Activated CD4-positive, alpha-beta T cell treated with anti-CD3 and anti-CD28 coated beads for 24 hours (primary cell): ENCODE measurements around the gene CLEC16A.

Experiments used
- DNase-seq, 2 donors: peaks; one replicate each; pipeline ENCODE4 v3.0.0-alpha.2; 2020; ENCODE audit warnings: low read depth in 2 of 2

Gene CLEC16A

DNA sequence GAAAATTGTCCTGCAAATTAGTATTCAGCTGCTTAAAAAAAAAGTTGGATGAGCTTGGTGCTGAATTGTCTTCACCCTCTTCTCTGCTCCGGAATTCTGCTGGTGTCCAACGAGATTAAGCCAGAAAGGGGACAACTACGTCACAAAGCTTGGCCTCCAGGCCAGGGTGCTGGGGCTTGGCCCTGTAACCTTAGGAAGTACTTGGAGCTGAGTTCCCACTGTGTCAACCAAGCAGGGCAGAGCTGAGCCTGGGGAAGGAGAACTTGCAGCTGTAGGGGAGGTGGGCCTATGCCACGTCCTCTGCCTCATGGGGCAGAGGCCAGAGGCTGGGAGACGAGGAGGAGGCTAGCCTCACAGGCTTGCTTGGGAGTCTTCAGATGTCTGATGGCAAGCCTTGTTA, 71.2 kb downstream of the CLEC16A start:
- no peak for DNase-seq

DNA sequence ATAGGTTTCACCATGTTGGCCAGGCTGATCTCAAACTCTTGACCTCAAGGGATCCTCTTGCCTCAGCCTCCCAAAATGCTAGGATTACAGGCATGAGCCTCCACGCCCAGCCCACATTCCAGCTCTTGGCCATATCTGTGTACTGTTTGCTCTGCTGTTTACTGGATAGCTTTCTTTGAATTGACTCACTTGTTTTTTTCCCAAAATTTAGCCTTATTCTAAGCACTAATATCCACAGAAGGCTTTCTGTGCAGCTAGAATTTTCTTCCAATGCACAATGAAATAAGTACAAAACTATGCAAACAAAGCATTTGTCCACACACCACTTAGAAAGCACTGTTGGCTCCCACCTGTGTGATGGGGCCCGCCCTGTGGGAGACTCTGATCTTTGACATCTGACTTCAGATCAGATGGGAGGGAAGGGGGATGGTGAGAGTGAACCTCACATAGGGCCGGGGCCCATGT, 72.2 kb downstream of the CLEC16A start:
- DNase-seq = no peak

DNA sequence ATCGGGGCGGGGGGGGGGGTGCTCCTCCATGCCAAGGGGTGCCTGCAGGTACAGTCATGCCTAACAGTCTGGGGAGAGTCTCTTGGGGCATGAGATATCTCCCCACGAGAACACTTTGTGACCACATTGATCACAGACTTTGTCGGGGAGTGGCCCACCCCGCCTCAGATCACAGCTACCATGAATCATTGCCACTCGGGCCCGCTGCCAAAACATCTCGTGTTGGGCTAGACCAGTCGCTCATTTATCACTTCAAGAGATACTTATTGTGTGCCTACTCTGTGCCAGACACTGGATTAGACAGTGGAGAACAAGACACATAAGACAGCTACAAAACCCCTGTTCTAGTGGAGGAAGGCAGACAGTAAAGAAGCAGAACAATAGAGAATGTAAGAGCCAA, 72.6 kb downstream of the CLEC16A start:
- peak in 1 of 2 donors; percentile 5 for DNase-seq

DNA sequence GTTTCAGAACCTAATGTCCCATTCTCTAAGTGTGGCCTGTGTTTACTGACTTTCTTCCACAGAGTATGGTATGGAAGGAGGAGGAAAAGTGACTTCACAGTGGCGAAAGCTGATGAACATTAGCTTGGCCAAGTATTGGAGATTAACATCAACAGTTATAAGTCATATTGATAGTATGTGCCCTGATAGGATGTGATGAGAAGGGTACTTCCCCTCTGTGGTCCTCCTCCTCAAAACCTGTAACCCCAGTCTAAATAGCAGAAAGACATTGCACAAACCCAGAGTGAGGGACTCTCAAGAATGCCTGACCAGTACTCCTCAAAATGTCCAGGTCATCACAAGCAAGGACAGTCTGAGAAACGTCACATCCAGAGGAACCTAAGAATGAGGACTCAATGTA, 73.1 kb downstream of the CLEC16A start:
- no peak for DNase-seq

DNA sequence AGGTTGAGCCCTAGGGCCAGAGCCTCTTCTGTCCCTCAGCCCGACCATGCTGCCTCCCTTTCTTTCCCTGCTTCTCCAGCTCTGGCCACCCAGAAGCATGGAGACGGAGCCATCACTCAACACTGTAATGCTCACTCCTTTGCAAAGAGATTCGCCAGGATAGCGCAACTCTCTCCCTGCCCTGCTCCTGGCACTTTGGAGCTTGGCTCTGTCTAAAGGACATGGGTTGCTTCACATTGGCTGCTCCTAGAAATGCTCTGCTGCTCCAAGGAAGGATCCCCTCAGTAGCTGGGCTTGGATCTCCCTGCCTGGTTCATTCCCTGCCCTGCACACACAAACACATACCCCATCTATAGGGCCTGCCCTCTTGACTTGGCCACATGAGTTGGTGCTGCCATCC, 76.0 kb downstream of the CLEC16A start:
- no peak for DNase-seq

DNA sequence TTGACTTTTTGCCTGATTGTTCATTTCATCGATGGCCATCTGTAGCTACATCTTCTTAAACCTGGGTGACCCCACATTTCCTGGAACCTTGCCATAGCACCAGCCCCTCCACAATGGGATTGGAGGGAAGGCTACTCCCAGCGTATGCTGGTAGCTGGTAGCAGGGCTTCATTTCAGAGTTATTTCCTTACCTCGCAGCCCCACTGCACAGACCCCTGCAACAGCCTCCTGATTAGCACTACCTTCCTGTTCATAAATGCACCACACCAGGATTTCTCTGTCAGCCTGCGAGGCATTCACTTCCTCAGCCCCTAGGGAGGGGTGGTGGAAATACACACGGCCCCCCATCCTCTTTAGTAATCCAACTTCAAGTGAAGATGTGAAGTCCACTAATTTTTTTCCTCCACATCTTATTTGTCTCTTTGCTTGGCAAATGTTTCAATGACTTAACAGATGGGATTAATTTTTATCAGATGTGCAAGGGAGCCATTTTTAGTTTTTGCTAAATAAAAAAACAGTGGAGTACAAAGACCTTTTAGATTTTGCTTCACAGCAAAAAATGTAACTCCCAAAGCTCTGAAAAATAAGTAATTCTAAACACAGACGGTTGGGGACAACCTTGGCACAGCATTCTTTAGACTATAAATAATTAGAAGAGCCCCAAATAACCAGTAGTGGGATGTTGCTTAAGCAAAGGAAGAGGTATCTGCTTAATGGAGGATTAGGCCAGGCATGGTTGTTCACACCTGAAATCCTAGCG, 76.6 kb downstream of the CLEC16A start:
- no peak for DNase-seq

DNA sequence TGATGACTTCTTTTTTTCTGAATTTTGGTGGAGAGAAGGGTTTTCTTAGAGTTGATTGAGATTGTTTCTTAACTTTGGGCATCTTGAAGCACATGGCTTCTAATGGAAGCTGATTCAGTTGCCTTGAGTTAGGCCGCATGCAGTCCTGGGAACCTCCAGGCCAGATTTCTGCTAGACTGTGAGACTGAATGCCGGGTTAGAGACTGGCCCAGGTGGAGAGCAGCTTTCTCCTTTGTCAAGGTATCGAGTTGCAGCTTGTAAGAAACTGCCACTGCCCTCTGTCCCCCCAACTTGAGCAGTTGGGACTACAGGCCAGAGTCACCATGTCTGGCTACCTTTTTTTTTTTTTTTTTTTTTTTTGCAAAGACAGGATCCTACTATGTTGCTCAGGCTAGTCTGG, 77.6 kb downstream of the CLEC16A start:
- no peak for DNase-seq

DNA sequence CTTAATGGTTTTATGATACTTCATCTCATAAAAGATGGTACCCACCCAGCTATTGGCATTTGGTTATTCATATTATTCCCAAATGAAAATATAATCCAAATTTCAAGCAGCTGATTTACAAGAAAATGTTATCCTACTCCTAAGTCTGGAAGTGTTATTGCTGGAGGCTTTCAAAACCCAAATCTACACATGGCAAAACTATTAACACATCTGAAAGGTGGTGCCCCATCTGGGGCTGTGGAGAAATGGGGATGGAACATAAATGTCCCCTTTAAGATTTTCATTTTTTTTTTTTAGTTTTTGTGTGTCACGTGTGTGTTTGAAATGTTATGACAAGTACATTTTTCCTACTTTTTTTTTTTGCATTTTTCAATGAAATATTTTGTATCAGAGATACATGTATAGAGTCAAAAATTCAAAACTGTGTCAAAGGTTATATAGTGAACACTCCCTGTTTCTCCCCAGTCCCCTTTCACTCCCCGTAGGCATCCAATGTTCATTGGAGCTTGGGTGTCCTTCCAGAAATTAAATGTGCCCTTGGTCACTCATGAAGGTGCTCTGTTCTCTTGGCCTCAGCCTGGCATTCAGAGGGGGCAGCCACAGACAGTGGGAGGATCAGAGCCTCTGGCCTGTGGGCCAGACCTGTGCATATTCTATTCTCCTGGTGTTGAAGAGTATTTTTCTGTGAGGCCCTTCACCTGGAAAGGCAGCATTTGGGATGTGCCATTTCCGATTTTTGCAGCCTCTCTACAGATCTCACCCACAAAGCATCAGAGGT, 79.1 kb downstream of the CLEC16A start:
- DNase-seq = no peak

DNA sequence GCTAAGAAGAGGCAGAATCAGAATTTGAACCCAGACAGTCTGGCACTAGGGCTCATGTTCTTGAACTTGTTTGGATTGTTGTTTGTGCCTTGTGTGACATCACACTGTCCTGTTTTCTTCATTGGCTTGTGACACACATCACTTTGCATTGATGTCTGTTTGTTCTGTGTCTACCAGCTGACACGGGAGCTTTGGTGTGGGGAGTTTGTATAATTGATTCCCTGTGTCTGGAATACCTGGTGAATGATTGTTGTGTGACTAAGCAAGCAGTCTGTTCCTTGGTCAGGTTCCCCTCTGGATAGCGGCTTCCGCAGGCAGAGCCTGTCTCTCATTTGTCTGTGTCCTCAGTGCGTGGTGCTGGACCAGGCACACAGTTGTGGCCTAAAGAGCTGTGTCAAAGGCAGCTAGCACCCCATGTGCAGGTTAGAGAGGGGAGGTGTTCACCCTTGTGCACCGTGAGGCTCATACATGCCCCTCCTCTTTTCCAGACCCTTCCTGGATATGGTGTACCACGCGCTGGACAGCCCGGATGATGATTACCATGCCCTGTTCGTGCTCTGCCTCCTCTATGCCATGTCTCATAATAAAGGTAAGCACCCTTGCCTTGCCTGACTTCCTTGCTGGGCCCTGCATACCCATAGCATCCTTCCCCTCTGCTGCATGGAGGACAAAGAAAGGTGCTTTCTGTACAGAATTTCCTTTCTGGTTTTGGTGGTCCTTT, 80.1 kb downstream of the CLEC16A start:
- DNase-seq = no peak

DNA sequence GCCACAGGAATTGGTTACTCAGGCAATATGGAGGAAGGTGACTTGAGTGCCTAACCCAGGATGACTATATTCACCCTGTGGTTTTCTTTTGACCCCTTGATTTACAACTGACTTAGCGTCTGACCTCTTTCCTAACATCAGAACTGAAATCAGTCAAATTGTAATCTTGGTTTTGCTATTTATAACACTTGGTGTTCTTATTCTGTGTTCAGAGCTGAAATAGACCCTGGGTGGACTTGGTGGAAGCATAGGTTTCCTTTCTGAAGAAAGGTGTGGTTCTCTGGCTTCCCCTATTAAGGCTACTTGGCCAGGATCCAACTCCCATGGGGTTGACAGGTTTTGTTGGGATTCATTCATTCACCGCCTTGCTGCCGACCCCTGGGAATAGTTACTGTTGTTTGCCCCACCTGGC, 80.8 kb downstream of the CLEC16A start:
- no peak for DNase-seq

DNA sequence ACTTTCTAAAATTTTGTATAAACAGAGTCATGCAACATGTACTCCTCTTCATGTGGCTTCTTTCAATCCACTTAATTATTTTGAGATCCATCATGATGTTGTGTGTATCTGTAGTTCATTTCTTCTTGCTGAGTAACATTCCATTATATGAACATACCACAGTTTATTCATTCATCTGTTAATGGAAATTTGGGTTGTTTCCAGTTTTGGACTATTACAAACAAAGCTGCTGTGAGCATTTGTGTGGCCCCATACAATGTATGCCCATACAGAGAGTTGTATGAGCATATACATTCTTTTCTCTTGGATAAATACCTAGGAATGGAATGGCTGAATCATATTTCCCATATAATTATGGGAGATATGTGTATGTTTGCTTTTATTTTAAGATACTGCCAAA, 85.6 kb downstream of the CLEC16A start:
- no peak for DNase-seq

DNA sequence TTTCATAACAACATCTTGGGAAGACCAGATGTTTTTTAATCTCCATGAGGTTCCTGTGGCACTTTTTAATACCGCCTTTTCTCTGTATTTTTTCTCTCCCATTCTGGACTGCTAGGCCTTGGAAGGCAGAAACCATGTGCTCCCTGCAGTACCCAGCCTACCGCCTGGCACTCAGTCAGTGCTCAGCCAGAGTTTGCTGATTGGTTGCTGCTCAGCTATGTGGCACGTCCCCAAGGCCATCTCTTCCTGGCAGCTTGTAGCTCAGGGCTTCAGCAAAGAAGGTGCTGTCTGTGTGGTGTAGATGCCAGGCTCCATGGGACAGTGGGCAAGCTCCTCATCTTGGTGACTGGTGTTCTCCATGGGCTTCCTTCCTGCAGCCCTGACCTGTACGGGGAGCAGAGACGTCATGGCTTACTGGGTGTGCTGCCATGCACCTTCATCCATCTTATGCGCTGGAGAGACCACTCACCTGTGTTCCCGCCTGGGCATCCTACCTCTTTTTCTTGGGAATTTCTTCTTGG, 86.7 kb downstream of the CLEC16A start:
- DNase-seq = no peak

DNA sequence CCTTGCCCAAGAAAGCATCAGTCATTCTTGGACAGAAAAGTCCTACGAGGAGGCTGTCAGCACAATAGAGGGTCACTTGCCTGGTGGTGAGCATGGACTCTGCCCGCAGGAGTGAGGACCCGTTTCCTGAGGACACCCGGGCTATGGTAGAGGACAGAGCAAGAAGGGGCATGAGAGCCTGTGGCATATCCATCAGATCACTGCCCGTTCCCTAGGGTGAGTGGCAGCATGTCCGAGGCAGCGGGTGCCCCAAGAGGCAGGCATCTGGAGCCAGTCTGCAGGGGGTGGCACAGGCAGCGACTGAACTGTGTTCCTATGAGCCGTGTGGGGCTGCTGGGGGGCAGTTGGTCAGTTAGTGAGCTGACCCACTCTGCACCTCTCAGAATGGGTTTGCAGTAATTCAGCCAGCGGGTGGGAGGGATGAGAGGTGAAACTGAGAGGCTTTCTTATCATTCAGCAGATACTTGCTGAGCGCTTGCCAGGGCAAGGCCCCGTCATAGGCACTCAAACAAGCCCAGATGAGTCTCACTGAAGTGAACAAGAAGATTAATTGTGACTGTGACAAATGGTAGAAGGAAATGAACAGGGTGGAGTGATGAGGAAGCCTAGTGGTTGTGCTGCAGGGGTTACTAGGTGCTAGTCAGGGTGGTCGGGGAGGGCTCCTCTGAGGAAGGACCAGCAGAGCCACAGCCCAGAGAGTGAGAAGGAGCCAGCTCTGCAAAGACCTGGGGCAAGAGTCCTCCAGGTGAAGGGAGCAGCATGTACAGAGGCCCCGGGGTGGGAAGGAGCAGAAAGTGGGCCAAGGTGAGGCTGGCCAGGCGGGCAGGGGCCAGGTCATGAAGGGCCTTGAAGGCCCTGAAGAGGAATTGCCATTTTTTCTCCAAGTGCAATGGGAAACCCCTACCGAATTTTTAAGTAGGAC, 87.9 kb downstream of the CLEC16A start:
- DNase-seq = no peak

DNA sequence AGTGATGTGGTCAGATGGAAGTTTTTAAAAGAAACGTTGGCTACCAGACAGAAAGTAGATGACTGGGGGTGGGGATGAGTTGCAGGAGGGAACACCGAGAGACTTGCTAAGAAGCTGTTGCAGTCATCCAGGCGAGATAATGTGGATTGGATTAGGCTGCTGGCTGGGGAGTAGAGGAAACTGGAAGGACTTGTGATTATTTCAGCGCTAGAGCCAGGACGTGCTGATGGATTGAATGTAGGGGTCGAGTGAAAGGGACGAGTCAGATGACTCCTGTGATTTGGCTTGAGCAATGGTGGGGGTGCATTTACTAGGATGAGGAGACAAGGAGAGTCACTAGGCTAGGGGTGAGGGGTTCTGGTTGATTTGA, 88.5 kb downstream of the CLEC16A start:
- no peak for DNase-seq

DNA sequence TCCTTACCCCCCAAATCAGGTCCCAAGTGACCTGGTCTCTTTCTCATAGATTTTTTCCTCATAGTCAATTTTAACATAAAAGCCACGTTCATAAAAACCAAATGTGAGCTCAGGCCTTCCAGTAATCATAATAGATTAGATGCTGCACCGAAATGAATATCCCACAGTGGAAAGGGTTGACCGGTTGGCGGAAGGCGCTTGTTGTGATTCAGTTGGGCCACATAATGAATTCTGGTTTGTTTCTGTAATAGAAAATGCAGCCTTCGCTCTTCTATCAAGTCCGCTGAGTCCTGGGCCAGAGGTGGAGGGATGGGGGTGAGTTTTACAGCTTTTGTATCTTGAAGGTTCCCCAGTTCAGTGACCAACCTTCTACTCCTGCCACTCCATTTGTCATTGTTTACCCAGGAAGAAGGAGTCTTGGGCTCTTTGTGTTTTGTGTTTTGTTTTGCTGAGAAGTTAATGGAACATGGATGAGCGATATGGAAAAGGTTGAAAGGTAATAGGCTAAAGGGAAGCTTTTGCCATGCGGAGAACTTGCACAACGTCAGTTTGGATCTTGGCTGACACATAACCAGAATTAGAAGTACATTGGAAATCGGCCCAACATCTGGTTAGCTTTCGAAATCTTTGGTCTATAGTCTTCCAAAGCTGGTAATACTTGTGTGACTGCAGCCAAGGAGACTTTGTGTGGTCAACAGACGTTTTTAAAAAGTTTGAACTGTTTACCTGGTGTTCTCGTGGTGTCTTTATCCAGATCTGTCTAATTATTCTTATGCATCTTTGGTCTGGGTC, 89.5 kb downstream of the CLEC16A start:
- DNase-seq = no peak

DNA sequence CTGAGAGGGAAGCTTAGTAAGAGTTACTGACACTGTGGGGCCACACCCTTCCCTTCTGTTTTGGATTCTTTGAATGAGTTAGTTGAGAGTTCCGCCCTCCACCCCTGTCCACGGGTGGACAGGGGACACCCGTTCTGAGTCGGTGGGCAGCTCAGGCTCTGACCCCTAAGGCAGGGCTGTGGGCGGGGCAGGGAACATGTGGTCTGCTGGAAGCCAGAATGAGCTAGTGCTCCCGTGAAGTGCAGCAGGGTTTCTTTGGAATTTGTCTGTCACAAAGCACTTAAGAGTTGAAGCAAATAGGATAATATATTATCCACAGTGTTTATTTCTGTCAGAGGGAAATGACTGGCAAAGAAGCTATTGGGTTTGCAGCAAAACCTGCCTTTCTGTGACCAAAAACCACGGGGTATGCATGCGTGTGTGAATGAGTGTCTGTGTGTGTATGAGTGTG, 90.1 kb downstream of the CLEC16A start:
- no peak for DNase-seq

DNA sequence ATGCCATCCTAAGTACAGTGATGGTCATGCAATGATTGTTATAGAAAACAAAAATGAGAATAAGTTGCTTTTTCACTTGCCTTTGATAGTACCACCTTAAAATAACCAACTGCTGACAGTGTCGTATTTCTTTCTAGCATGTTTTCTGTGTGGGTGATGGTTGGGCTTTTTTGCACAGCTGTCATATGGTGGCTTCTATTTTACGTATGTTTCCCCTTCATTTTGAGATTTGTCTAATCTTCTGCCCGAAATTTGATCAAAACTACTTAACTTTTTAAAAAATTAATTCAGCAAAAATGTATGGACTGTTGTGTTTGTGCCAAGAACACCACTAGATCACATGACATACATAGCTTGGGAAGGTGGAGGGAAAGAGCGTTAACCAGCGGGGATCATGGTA, 90.7 kb downstream of the CLEC16A start:
- no peak for DNase-seq

DNA sequence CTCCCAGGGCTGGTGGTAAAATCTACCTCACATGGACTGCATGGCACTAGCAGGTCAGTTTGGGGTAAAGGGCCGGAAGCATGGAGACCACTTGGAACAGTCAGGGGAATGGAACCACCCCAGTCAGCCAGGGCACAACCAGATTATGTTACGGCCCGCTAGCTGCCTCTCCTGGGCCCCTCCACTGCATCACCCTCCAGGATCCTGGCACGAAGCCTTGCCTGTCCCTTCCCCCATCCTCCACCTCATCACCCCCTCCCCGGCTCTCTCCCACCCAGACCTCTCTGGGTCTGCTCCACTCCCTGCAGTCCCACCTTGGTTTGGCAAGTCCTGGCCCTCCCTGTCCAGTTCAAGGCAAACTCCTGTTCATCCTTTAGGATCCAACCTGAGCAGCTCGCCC, 91.7 kb downstream of the CLEC16A start:
- DNase-seq = no peak

DNA sequence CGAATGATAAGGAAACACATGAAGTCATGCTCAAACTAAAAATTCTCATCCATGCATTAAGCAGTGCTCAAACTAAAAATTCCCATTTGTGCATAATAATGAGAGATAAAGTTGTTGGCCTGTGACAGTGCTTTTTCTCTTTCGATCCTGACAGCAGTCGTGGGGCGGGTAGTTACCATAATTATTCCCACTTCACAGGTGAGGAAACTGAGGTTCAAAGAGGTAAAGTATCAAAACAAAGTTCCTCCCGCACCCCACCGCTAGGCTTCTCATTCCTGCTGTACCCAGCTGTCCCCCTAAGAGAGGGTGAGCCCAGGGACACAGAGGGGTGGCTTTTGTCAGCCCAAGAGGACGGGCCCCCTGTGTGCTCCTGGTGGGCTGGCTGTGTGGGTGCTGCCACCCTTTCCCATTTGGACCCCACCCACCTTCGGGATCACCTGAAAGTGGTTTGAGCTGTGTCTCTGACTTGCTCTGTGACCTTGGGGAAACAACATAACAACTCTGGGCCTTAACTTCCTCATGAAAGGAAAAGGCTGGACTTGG, 92.6 kb downstream of the CLEC16A start:
- no peak for DNase-seq

DNA sequence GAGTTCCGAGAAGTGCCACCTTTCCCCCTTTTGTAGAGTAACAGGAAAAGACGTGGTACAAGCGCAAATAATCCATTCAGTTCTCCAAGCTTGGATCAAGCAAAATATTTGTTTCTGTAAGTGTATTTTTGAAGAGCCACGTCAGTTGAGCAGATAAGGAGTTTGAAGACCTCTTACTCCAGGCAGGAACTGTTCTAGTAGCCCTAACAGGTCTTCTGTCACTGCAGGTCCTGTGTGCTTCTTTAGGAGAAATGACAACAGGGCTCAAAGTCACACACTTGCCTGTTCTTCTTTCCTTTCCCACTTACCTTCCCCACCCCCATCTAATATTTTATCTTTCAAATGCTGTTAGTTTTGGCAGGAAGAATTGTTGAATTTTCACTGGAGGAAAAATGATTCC, 93.9 kb downstream of the CLEC16A start:
- DNase-seq = no peak
